Measurements from ENCODE around the gene ZNF337.

The ZNF337 gene

GRCh38 chr20:25624500-25624939 lies 72.1 kb downstream of the ZNF337 start:
- peak in 1 of 2 experiments; percentile 38 for DNase-seq

Data from SHP77 (cell line).